HG02943 (cell line): ENCODE measurements around the gene NLRC5.
"Not testable (repeated sequence)": the region's sequence is repeated elsewhere in the genome, so short reads cannot be mapped to it uniquely, and the experiment has no call there.

Experiments used
- ATAC-seq: cut with Tn5 transposase; IDR thresholded peaks from one replicate; pipeline ENCODE4 v1.9.1; 2021; ENCODE audit warnings: mild to moderate bottlenecking, low read depth, moderate library complexity; ENCODE audit not compliant: unreplicated experiment

The NLRC5 gene

GRCh38 chr16:56980792-56981724 lies 8.3 kb upstream of the NLRC5 start:
- ATAC-seq, result no peak

GRCh38 chr16:56981729-56982271 lies 7.6 kb upstream of the NLRC5 start:
- no peak for ATAC-seq

- ATAC-seq, result no peak
These were observed 6.7 kb upstream of the NLRC5 start for GRCh38 chr16:56982695-56983094.

GRCh38 chr16:56983211-56983751 lies 6.1 kb upstream of the NLRC5 start:
- ATAC-seq, result no peak

GRCh38 chr16:56984639-56985038 lies 4.7 kb upstream of the NLRC5 start:
- ATAC-seq, result no peak

GRCh38 chr16:56985288-56985961 lies 3.9 kb upstream of the NLRC5 start:
- no peak for ATAC-seq

GRCh38 chr16:56985962-56986360 lies 3.4 kb upstream of the NLRC5 start:
- no peak for ATAC-seq

GRCh38 chr16:56986361-56986760 lies 3.0 kb upstream of the NLRC5 start:
- ATAC-seq, result no peak

GRCh38 chr16:56986908-56987307 lies 2.4 kb upstream of the NLRC5 start:
- ATAC-seq, result not testable (repeated sequence)

GRCh38 chr16:56987692-56988091 lies 1.7 kb upstream of the NLRC5 start:
- no peak for ATAC-seq

- no peak for ATAC-seq
These were observed 1.0 kb upstream of the NLRC5 start for GRCh38 chr16:56988161-56988947.

GRCh38 chr16:56989988-56990387 lies 631 bp downstream of the NLRC5 start:
- no peak for ATAC-seq

- no peak for ATAC-seq
These were observed 1.3 kb downstream of the NLRC5 start for GRCh38 chr16:56990407-56991286.

- not testable (repeated sequence) for ATAC-seq
These were observed 3.1 kb downstream of the NLRC5 start for GRCh38 chr16:56992431-56992830.

GRCh38 chr16:56993204-56993603 lies 3.8 kb downstream of the NLRC5 start:
- ATAC-seq, result no peak

GRCh38 chr16:56994311-56994710 lies 5.0 kb downstream of the NLRC5 start:
- ATAC-seq, result no peak

GRCh38 chr16:56995136-56995805 lies 5.9 kb downstream of the NLRC5 start:
- ATAC-seq, result no peak

- no peak for ATAC-seq
These were observed 7.9 kb downstream of the NLRC5 start for GRCh38 chr16:56997264-56997663.

- no peak for ATAC-seq
These were observed 8.6 kb downstream of the NLRC5 start for GRCh38 chr16:56997931-56998330.
